Ascending aorta (tissue), 2 donors: ENCODE data around the gene LRBA. TPM values are rescaled to one million over a fixed set of nuclear protein-coding genes. Genes with fewer than 3 reads are reported as not detected.

ENCODE experiments used
- DNase-seq, 2 donors: peaks; one replicate each; pipeline ENCODE4 v3.0.0-alpha.2; 2019; ENCODE audit warnings: low spot score in 2 of 2
- H3K27ac ChIP-seq, 2 donors: fragments of 200-600 bp; sonication (generic); one replicate each; pipeline ENCODE4 v1.5.1; 2016 to 2017; ENCODE audit warnings: mild to moderate bottlenecking in 1 of 2
- H3K27me3 ChIP-seq: fragments of 200-600 bp; sonication (generic); one replicate; pipeline ENCODE4 v1.5.1; 2017
- H3K36me3 ChIP-seq, 2 donors: fragments of 200-600 bp; sonication (generic); one replicate each; pipeline ENCODE4 v1.5.1; 2016
- H3K4me1 ChIP-seq, 2 donors: fragments of 200-600 bp; sonication (generic); one replicate each; pipeline ENCODE4 v1.5.1; 2016 to 2017; ENCODE audit warnings: mild to moderate bottlenecking in 1 of 2
- H3K4me3 ChIP-seq, 2 donors: fragments of 200-600 bp; sonication (generic); one replicate each; pipeline ENCODE4 v1.5.1; 2016 to 2017; ENCODE audit warnings: mild to moderate bottlenecking in 1 of 2
- H3K9me3 ChIP-seq, 2 donors: fragments of 200-600 bp; sonication (generic); one replicate each; pipeline ENCODE4 v1.5.1; 2016
- intact Hi-C: fragments of 100-400 bp; cut with DNase I; formaldehyde crosslinking; loops from one replicate; pipeline ENCODE4 v1.15.1; 2023
- total RNA-seq: library from RNA; depleted of rRNA; stranded (reverse); fragments of >200 nt; gene quantifications from one replicate; pipeline ENCODE4 v1.1.0, GENCODE V29; 2016
- TF ChIP-seq, protein P1 (sequence below), 3 experiments: fragments of 200-600 bp in 2 of 3; fragments of 450-650 bp in 1 of 3; sonication (generic) in 2 of 3; IDR thresholded peaks; one replicate each; pipeline ENCODE4 v1.5.1; 2016 to 2019; ENCODE audit warnings: antibody characterized with exemption in 3 of 3, mild to moderate bottlenecking in 1 of 3, moderate library complexity in 1 of 3

LRBA gene
- total RNA-seq, 1 donor from 2014 or later = 15.2 TPM

DNA sequence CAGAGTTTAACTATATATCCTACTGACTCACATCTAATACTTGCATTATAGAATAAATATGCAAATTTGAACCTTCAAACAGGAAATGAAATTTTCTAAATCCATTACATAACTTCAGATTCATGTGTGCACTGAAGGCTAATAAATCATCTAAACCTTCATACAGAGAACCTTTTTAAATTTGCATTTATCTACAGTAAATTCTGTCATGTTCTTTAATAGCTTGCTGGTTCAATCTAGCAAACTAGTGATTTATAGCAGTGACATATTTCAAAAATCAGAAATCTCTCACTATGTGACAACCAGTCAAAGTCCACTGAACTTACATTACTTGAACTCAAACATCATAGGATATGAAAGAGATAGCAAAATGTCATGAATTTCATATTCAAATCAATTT, 65.1 kb downstream of the LRBA start:
- Histone ChIP-seq H3K4me1 (peaks cover 0 to 2% of the 10 kb centered on the region in 2 donors), H3K27me3 (no peaks in the 10 kb centered on the region), H3K27ac (no peak overlapping the region), H3K9me3 (no peaks in the 10 kb centered on the region), H3K4me3 (no peak overlapping the region), H3K36me3 (no peaks in the 10 kb centered on the region)
- TF ChIP-seq, protein P1, sequence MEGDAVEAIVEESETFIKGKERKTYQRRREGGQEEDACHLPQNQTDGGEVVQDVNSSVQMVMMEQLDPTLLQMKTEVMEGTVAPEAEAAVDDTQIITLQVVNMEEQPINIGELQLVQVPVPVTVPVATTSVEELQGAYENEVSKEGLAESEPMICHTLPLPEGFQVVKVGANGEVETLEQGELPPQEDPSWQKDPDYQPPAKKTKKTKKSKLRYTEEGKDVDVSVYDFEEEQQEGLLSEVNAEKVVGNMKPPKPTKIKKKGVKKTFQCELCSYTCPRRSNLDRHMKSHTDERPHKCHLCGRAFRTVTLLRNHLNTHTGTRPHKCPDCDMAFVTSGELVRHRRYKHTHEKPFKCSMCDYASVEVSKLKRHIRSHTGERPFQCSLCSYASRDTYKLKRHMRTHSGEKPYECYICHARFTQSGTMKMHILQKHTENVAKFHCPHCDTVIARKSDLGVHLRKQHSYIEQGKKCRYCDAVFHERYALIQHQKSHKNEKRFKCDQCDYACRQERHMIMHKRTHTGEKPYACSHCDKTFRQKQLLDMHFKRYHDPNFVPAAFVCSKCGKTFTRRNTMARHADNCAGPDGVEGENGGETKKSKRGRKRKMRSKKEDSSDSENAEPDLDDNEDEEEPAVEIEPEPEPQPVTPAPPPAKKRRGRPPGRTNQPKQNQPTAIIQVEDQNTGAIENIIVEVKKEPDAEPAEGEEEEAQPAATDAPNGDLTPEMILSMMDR (IDR thresholded peaks at IDR 0.05) = no peak
- no peak for DNase-seq
- intact Hi-C loops = no loop called here

DNA sequence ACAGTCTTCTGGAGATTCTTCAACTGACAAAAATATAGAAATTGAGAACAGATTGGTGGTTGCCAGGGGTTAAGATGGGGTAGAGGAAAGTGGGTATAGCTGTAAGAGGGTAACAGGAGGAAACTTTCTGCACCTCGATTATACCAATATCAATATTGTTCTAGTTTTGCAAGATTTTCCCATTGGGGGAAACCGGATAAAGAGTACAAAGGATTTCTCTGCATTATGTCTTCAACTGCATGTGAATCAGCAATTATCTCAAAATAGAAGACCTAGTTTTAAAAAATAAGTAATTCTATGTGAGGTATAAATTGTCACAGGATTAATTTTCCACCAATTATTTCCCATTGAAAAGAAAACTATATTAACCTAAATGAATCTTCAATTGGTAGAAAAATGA, 65.7 kb downstream of the LRBA start:
- H3K27me3 ChIP-seq = no peaks in the 10 kb centered on the region
- H3K4me1 ChIP-seq = peaks cover 0 to 2% of the 10 kb centered on the region in 2 donors
- TF ChIP-seq, protein P1 (IDR thresholded peaks at IDR 0.05) = no peak
- no peak overlapping the region for H3K27ac ChIP-seq
- no peak overlapping the region for H3K4me3 ChIP-seq
- intact Hi-C loops = no loop called here
- no peak for DNase-seq
- no peaks in the 10 kb centered on the region for H3K9me3 ChIP-seq
- H3K36me3 ChIP-seq = no peaks in the 10 kb centered on the region

GRCh38 chr4:150948710-150949109, 66.4 kb downstream of the LRBA start:
- TF ChIP-seq, protein P1 (IDR thresholded peaks at IDR 0.05) = no peak
- DNase-seq = no peak
- Histone ChIP-seq H3K27me3 (no peaks in the 10 kb centered on the region), H3K27ac (no peak overlapping the region), H3K4me3 (no peak overlapping the region), H3K36me3 (no peaks in the 10 kb centered on the region), H3K4me1 (peaks cover 0 to 2% of the 10 kb centered on the region in 2 donors), H3K9me3 (no peaks in the 10 kb centered on the region)
- intact Hi-C loops = no loop called here

DNA sequence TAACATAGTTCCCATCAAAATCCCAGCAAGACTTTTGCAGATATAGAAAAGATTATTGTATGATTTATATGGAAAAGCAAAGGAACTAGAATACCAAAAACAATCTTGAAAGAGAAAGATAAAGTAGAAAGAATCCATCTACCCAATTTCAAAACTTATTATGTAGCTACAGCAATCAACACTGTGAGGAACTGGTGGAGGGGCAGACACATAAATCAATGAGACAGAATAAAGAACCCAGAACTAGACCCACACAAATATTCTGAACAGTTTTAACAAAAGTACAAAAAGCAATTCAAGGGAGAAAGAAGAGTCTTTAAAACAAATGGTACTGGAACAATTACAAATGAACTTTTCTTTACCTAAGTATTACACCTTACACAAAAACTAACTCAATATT, 67.0 kb downstream of the LRBA start:
- Histone ChIP-seq H3K27ac (no peak overlapping the region), H3K4me1 (peaks cover 0 to 2% of the 10 kb centered on the region in 2 donors), H3K27me3 (no peaks in the 10 kb centered on the region), H3K9me3 (no peaks in the 10 kb centered on the region), H3K36me3 (no peaks in the 10 kb centered on the region), H3K4me3 (no peak overlapping the region)
- intact Hi-C loops = no loop called here
- DNase-seq = no peak
- TF ChIP-seq, protein P1 (IDR thresholded peaks at IDR 0.05) = no peak

DNA sequence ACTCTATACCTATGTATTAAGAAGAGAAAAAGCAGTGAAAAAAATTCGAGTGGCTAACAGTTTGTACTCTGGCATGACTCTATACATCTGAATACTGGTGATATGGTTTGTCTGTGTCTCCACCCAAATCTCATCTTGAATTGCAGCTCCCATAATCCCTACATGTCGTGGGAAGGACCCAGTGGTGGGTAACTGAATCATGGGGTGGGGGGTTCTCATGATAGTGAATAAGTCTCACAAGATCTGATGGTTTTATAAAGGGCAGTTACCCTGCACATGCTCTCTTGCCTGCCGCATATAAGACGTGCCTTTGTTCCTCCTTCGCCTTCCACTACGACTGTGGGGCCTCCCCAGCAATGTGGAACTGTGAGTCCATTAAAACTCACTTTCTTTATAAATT, 70.4 kb downstream of the LRBA start:
- H3K27ac ChIP-seq = no peak overlapping the region
- H3K9me3 ChIP-seq = no peaks in the 10 kb centered on the region
- no peak overlapping the region for H3K4me3 ChIP-seq
- H3K4me1 ChIP-seq = no peaks in the 10 kb centered on the region
- intact Hi-C loops = no loop called here
- H3K36me3 ChIP-seq = no peaks in the 10 kb centered on the region
- H3K27me3 ChIP-seq = no peaks in the 10 kb centered on the region
- TF ChIP-seq, protein P1 (IDR thresholded peaks at IDR 0.05) = no peak
- DNase-seq = no peak

DNA sequence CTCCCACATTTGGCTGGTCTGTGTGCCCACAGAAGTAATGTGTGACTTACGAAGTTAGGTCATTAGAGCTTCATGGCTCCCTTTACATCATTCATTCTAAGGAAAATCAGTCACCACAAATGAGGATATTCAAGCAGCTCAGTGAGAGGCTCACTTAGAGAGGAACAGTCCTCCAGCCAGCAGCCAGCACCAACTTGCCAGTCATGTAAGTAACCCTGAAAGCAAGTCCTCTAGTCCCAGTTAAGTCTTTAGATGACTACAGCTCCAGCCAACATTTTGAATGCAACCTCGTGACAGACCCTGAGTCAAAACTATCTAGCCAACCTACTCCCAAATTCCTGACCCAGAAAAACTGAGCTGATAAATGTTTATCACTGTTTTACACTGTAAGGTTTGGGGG, 71.3 kb downstream of the LRBA start:
- Histone ChIP-seq H3K9me3 (no peaks in the 10 kb centered on the region), H3K4me1 (no peaks in the 10 kb centered on the region), H3K36me3 (no peaks in the 10 kb centered on the region), H3K27ac (no peak overlapping the region), H3K4me3 (no peak overlapping the region), H3K27me3 (no peaks in the 10 kb centered on the region)
- TF ChIP-seq, protein P1 (IDR thresholded peaks at IDR 0.05) = no peak
- intact Hi-C loops = no loop called here
- no peak for DNase-seq
